ENCODE results near the gene PTTG1. TPM values are rescaled to one million over a fixed set of nuclear protein-coding genes. Genes with fewer than 3 reads are reported as not detected.

Gene PTTG1
- total RNA-seq, 2 experiments from 2014 or later, result 15.1 to 17.6 TPM

GRCh38 chr5:160445751-160446150, 24.1 kb downstream of the PTTG1 start:
- peaks cover 2% of the 10 kb centered on the region for H3K9me3 Mint-ChIP-seq
- H3K36me3 ChIP-seq (ENCODE audit: insufficient read depth, low read length), result no peaks in the 10 kb centered on the region
- no peak overlapping the region for H3K27ac Mint-ChIP-seq
- intact Hi-C loops (cut with DNase I, micrococcal nuclease), result no loop called here
- no peaks in the 10 kb centered on the region for H3K4me1 Mint-ChIP-seq (ENCODE audit: low read depth)
- H3K27me3 ChIP-seq (ENCODE audit: control insufficient read depth in 1 of 2, insufficient read depth in 2 of 2, low read length in 2 of 2), result no peaks in the 10 kb centered on the region
- H3K36me3 Mint-ChIP-seq (ENCODE audit: low read depth), result no peaks in the 10 kb centered on the region
- peaks cover 9% of the 10 kb centered on the region for H3K4me1 ChIP-seq (ENCODE audit: insufficient read depth, low read length)
- ChIA-PET CTCF (no interaction called here), POLR2A (no interaction called here)
- ATAC-seq (ENCODE audit: poor library complexity) (no peak), DNase-seq (no peak)
- H3K27me3 Mint-ChIP-seq, result no peaks in the 10 kb centered on the region
- no peaks in the 10 kb centered on the region for H3K9me3 ChIP-seq (ENCODE audit: control insufficient read depth in 1 of 2, insufficient read depth in 1 of 2, low read length in 2 of 2)
- H3K4me3 Mint-ChIP-seq, result no peak overlapping the region
- H3K27ac ChIP-seq (ENCODE audit: low read depth in 1 of 2, low read length in 2 of 2), result no peak overlapping the region
- TF ChIP-seq, protein P1, sequence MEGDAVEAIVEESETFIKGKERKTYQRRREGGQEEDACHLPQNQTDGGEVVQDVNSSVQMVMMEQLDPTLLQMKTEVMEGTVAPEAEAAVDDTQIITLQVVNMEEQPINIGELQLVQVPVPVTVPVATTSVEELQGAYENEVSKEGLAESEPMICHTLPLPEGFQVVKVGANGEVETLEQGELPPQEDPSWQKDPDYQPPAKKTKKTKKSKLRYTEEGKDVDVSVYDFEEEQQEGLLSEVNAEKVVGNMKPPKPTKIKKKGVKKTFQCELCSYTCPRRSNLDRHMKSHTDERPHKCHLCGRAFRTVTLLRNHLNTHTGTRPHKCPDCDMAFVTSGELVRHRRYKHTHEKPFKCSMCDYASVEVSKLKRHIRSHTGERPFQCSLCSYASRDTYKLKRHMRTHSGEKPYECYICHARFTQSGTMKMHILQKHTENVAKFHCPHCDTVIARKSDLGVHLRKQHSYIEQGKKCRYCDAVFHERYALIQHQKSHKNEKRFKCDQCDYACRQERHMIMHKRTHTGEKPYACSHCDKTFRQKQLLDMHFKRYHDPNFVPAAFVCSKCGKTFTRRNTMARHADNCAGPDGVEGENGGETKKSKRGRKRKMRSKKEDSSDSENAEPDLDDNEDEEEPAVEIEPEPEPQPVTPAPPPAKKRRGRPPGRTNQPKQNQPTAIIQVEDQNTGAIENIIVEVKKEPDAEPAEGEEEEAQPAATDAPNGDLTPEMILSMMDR (IDR thresholded peaks at IDR 0.05), result no peak
- H3K4me3 ChIP-seq (ENCODE audit: low read length), result no peak overlapping the region

DNA sequence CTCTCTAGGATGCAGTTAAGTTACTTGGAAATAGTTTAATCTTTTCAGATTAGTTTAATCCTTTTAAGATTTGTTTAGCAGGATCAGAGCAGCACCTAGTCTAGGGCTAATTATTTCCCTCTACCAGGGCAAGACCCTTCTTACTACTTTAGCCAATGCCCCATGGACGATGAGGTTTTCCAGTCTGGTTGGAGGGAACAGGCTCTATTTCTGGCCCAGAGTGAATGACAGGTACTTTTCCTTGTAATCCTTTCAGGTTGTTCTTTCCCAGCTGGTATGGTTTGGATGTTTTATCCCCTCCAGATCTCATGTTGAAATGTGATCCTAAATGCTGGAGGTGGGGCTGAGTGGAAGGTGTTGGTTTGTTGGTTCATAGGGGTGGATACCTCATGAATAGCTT, 27.2 kb downstream of the PTTG1 start:
- Mint-ChIP-seq H3K27ac (no peak overlapping the region), H3K36me3 (ENCODE audit: low read depth) (no peaks in the 10 kb centered on the region), H3K4me1 (ENCODE audit: low read depth) (no peaks in the 10 kb centered on the region), H3K9me3 (peaks cover 2% of the 10 kb centered on the region), H3K4me3 (no peak overlapping the region), H3K27me3 (no peaks in the 10 kb centered on the region)
- H3K4me1 ChIP-seq (ENCODE audit: insufficient read depth, low read length), result no peaks in the 10 kb centered on the region
- H3K27me3 ChIP-seq (ENCODE audit: control insufficient read depth in 1 of 2, insufficient read depth in 2 of 2, low read length in 2 of 2), result no peaks in the 10 kb centered on the region
- H3K4me3 ChIP-seq (ENCODE audit: low read length), result no peak overlapping the region
- intact Hi-C loops (cut with DNase I, micrococcal nuclease), result no loop called here
- H3K27ac ChIP-seq (ENCODE audit: low read depth in 1 of 2, low read length in 2 of 2), result no peak overlapping the region
- DNase-seq (no peak), ATAC-seq (ENCODE audit: poor library complexity) (no peak)
- TF ChIP-seq, protein P1 (IDR thresholded peaks at IDR 0.05), result no peak
- H3K9me3 ChIP-seq (ENCODE audit: control insufficient read depth in 1 of 2, insufficient read depth in 1 of 2, low read length in 2 of 2), result no peaks in the 10 kb centered on the region
- ChIA-PET CTCF (interaction anchor here (1.9 kb wide), 1 partner anchor 10 kb away, joined by 10 read pairs; no protein-coding TSS in a partner anchor), POLR2A (no interaction called here)
- H3K36me3 ChIP-seq (ENCODE audit: insufficient read depth, low read length), result no peaks in the 10 kb centered on the region

DNA sequence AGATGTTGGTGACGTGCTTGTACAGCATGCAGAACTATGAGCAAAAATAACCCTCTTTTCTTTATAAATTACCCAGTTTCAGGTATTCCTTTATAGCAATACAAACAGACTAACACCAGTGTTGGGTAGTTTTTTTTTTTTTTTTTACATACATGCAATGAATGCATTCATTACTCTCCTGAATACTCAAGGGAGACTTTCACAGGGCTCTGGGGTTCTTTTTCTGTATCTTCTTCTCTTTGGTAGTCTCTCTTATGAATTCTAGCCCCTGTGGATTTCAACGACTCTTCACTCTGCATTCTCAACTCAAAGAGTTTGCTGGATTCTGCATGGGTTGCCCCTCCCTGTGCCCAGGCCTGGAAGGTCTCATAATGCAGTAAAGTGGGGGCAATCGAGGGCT, 27.8 kb downstream of the PTTG1 start:
- Histone ChIP-seq H3K4me3 (ENCODE audit: low read length) (no peak overlapping the region), H3K9me3 (ENCODE audit: control insufficient read depth in 1 of 2, insufficient read depth in 1 of 2, low read length in 2 of 2) (no peaks in the 10 kb centered on the region), H3K36me3 (ENCODE audit: insufficient read depth, low read length) (no peaks in the 10 kb centered on the region), H3K27ac (ENCODE audit: low read depth in 1 of 2, low read length in 2 of 2) (no peak overlapping the region), H3K4me1 (ENCODE audit: insufficient read depth, low read length) (no peaks in the 10 kb centered on the region), H3K27me3 (ENCODE audit: control insufficient read depth in 1 of 2, insufficient read depth in 2 of 2, low read length in 2 of 2) (no peaks in the 10 kb centered on the region)
- H3K4me1 Mint-ChIP-seq (ENCODE audit: low read depth), result no peaks in the 10 kb centered on the region
- H3K36me3 Mint-ChIP-seq (ENCODE audit: low read depth), result no peaks in the 10 kb centered on the region
- H3K27ac Mint-ChIP-seq, result no peak overlapping the region
- no peaks in the 10 kb centered on the region for H3K27me3 Mint-ChIP-seq
- intact Hi-C loops (cut with DNase I, micrococcal nuclease), result no loop called here
- DNase-seq (no peak), ATAC-seq (ENCODE audit: poor library complexity) (no peak)
- TF ChIP-seq, protein P1 (IDR thresholded peaks at IDR 0.05), result no peak
- H3K4me3 Mint-ChIP-seq, result no peak overlapping the region
- peaks cover 2% of the 10 kb centered on the region for H3K9me3 Mint-ChIP-seq
- ChIA-PET CTCF (interaction anchor here (1.9 kb wide), 1 partner anchor 11 kb away, joined by 10 read pairs; no protein-coding TSS in a partner anchor), POLR2A (no interaction called here)

All from CD4-positive, alpha-beta T cell (primary cell).